ENCODE results near the gene NKD2.

- TF ChIP-seq MAX (CRISPR knock-in tag; IDR thresholded peaks at IDR 0.05) (no peak), ZNF396 (CRISPR knock-in tag; IDR thresholded peaks at IDR 0.05; ENCODE audit: borderline replicate concordance) (no peak), TP53 (CRISPR knock-in tag; IDR thresholded peaks at IDR 0.05) (no peak), NR1H2 (CRISPR knock-in tag; IDR thresholded peaks at IDR 0.05) (no peak), ATF1 (CRISPR knock-in tag; IDR thresholded peaks at IDR 0.05) (no peak)
- TF ChIP-seq, protein P1, sequence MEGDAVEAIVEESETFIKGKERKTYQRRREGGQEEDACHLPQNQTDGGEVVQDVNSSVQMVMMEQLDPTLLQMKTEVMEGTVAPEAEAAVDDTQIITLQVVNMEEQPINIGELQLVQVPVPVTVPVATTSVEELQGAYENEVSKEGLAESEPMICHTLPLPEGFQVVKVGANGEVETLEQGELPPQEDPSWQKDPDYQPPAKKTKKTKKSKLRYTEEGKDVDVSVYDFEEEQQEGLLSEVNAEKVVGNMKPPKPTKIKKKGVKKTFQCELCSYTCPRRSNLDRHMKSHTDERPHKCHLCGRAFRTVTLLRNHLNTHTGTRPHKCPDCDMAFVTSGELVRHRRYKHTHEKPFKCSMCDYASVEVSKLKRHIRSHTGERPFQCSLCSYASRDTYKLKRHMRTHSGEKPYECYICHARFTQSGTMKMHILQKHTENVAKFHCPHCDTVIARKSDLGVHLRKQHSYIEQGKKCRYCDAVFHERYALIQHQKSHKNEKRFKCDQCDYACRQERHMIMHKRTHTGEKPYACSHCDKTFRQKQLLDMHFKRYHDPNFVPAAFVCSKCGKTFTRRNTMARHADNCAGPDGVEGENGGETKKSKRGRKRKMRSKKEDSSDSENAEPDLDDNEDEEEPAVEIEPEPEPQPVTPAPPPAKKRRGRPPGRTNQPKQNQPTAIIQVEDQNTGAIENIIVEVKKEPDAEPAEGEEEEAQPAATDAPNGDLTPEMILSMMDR (IDR thresholded peaks at IDR 0.05), result no peak
- TF ChIP-seq, protein P2, sequence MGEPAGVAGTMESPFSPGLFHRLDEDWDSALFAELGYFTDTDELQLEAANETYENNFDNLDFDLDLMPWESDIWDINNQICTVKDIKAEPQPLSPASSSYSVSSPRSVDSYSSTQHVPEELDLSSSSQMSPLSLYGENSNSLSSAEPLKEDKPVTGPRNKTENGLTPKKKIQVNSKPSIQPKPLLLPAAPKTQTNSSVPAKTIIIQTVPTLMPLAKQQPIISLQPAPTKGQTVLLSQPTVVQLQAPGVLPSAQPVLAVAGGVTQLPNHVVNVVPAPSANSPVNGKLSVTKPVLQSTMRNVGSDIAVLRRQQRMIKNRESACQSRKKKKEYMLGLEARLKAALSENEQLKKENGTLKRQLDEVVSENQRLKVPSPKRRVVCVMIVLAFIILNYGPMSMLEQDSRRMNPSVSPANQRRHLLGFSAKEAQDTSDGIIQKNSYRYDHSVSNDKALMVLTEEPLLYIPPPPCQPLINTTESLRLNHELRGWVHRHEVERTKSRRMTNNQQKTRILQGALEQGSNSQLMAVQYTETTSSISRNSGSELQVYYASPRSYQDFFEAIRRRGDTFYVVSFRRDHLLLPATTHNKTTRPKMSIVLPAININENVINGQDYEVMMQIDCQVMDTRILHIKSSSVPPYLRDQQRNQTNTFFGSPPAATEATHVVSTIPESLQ (CRISPR knock-in tag; IDR thresholded peaks at IDR 0.05), result no peak
- TF ChIP-seq, protein P3, sequence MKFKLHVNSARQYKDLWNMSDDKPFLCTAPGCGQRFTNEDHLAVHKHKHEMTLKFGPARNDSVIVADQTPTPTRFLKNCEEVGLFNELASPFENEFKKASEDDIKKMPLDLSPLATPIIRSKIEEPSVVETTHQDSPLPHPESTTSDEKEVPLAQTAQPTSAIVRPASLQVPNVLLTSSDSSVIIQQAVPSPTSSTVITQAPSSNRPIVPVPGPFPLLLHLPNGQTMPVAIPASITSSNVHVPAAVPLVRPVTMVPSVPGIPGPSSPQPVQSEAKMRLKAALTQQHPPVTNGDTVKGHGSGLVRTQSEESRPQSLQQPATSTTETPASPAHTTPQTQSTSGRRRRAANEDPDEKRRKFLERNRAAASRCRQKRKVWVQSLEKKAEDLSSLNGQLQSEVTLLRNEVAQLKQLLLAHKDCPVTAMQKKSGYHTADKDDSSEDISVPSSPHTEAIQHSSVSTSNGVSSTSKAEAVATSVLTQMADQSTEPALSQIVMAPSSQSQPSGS (CRISPR knock-in tag; IDR thresholded peaks at IDR 0.05; ENCODE audit: borderline replicate concordance, low read depth), result no peak
Measured at GRCh38 chr5:1081519-1081918, 72.9 kb downstream of the NKD2 start.

All from WTC11 (cell line).